Muscle of back (tissue), 11 donors: Measurements from ENCODE around the gene TSNAX. TPM values are rescaled to one million over a fixed set of nuclear protein-coding genes. Genes with fewer than 3 reads are reported as not detected.
"Not testable (repeated sequence)": the region's sequence is repeated elsewhere in the genome, so short reads cannot be mapped to it uniquely, and the experiment has no call there.

Experiments
- DNase-seq, 3 donors: peaks; one replicate each; pipeline versions ENCODE4 v3.0.0 to v3.0.0-alpha.2; 2013
- polyA plus RNA-seq, 10 donors: library from polyadenylated mRNA; unstranded; fragments of 120-200 nt; gene quantifications; one replicate each; pipeline ENCODE4 v1.2.1, GENCODE V29; 2013; ENCODE audit not compliant: insufficient read length in 10 of 10

TSNAX gene
- polyA plus RNA-seq, 10 donors = 25.0 to 42.8 (median 35.5) TPM

DNA sequence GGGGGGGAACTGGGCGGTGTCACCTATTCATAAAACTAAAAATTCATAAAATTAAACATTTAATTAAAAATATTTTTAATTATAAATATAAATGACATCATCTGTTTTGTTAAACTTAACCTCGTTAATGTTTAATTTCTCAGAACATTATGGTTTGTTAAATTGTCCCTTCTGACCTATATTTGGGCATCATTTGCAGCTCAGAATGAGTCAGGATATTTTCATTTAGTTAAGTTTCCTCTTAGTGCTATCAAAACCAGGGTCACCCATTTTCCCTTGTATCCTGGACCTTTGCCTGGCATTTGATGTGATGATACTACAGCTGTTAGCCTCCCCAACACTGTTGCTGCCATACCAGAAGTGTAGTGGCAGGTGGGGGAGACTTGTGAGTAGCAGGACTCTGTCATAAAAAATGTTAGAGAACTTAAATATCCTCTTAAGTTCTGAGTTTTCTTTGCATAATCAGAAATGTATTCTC is 30.3 kb downstream of the TSNAX start:
- no peak for DNase-seq

DNA sequence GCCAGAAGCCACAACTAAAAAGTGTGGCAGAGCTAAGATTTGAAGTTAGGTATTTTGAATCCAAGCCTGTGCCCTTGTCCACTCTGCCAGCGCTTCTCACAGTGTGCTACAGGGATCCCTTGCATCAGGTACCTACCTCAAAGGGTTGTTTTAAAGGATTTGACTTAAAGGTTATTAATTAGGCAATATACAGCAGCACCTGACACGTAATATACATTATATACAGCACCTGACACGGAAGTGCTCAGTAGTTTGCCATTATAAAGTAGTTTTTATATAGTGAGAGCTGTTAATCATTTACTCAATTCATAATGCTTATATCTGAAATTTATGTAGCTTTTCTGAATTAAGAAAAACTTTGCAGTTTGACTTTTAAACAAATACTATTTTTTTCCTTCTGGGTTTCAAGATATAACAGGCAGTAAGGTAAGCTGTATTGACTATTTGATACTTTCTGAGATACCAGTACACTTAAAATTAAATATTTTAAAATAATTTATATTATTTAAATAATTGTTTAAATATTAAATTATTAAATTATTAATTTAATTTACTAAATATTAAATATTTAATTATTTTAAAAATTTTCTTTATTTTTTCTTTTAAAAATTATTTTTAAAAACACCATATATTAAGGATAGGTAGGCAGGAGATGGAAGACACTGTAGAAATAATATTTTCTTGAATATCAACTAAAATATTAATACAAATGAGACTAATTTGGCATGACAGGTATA is 33.3 kb downstream of the TSNAX start:
- DNase-seq = no peak

DNA sequence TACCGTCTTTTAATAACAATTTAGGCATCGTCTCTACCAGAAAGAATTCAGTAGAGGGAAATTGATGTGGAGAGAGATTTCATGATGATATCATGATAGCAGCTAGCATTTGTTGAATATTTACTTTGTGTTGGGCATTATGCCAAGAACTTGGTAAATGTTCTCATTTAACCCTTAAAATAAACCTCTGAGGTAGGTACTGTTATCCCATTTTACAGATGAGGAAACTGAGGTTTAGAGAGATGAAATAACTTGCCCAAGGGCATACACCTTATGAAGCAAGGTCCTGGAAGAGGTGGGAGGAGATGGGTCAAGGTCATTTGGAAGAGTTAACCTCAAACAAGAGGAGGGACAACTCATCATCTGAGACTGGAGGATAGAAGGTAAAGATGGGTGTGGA is 34.8 kb downstream of the TSNAX start:
- DNase-seq = no peak

DNA sequence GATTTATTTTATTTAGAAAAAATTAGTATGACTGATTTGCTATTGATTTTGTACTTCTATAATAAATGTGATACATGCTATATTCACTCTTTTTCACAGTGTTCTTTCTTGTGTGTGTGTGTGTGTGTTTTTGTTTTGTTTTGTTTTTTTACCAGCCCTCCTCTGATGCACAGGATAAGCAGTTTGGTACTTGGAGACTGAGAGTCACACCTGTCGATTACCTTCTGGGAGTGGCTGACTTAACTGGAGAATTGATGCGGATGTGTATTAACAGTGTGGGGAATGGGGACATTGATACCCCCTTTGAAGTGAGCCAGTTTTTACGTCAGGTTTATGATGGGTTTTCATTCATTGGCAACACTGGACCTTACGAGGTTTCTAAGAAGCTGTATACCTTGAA is 35.9 kb downstream of the TSNAX start:
- no peak for DNase-seq

DNA sequence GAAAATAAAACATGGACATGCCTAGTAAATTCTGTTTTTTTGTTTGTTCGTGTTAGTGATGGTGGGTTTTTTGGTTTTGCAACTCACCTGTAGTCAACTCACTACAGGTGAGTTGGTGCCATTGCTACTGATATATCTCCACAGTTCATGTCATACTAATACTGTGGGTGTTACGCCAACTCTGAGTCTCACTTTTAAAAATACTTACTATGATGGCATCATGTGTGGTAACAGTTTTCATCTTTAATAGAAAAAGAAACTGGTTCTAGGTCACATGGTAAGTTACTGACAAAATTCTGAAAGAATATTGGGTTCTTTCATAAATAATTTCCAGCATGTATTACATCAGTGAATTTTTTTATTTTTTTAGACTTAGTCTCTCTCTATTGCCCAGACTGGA is 38.0 kb downstream of the TSNAX start:
- DNase-seq = no peak

DNA sequence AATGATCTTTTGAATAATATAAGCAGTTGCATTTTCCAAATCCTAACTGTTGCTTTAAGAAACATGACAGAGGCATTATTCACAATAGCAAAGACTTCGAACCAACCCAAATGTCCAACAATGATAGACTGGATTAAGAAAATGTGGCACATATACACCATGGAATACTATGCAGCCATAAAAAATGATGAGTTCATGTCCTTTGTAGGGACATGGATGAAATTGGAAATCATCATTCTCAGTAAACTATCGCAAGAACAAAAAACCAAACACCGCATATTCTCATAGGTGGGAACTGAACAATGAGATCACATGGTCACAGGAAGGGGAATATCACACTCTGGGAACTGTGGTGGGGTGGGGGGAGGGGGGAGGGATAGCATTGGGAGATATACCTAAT is 41.8 kb downstream of the TSNAX start:
- not testable (repeated sequence) for DNase-seq

DNA sequence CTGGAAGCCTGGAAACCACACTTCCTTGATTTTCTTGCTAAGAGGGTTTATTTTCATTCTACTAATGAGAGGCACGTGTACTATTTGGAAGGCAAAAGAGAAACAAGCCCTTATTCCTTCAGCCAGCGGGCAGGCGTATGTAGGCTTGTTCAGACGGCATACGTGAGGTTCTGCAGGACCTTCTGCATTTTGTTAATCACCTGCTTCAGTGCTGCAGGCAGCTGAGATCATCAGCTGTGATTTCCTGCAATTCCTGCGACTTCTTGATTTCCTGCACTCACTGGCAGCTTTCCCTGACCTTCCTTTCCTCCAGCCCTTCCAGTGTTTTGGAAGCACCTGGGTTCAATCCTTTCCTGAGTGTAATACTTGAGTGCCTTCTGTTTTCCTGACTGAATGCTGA is 43.4 kb downstream of the TSNAX start:
- peak in 1 of 3 donors; percentile 55 for DNase-seq

DNA sequence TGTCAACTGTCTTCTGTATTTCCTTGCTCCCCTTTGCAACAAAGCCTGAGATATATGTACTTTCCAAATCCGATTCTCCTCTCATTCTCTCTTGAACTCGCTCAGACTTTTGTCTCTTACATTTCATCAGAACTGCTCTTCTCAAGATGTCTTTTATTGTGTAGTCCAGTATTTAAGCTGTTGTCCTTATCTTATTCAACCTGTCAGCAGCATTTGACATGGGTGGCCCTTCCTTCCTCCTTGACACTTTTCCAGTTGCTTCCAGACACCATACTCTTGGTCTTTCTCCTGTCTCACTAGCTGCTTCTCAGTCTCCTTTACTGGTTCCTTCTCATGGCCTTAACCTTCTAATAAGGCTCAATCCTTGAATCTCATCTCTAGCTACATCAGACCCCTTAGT is 47.0 kb downstream of the TSNAX start:
- DNase-seq = no peak

DNA sequence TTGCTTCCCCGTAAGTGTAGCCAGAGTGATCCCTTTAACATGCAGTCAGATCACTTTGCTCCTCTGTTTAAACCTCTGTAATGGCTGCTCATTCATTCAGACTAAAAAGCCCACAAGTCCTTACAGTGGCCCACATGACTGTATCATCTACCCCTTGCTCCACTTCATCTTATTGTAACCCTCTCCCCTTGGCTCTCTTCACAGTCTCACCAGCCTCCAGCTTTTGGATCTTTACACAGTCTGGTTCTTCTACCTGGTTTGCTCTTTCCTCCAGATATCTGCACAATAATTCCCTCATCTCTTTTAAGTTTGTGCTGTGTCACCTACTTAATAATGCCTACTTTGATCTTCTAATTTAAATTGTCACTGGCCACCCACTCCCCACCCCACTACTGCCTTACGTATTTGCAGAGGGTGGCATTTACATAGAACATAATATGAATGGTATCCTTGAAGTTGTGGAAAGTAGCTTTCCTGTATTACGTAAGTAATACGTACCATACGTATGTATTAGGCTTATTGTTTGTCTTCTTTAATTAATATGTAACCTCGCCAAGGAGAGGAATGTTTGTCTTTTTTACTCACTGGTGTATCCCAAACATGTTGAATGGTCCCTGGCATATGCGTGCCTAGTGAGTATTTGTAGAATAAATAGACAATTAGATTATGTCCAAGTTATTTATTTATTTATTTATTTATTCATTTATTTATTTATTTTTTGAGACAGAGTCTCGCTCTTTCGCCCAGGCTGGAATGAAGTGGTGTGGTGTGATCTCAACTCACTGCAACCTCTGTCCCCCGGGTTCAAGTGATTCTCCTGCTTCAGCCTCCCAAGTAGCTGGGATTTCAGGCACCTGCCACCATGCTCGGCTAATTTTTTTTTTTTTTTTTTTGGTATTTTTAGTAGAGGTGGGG is 48.6 kb downstream of the TSNAX start:
- DNase-seq = no peak

DNA sequence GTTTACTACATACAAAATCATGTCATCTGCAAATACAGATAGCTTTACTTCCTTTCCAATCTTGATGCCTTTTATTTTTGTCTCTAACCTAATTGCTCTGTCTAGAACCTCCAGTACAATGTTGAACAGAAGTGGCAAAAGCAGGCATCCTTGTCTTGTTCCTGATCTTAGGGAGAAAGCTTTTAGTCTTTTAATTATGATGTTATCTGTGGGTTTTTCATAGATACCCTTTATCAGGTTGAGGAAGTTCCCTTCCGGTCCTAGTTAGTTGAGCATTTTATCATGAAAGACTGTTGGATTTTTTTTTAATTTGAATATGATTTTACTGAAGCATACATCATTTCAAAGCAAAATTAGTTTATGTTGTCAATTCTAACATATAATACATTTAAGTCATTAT is 52.4 kb downstream of the TSNAX start:
- DNase-seq = no peak

DNA sequence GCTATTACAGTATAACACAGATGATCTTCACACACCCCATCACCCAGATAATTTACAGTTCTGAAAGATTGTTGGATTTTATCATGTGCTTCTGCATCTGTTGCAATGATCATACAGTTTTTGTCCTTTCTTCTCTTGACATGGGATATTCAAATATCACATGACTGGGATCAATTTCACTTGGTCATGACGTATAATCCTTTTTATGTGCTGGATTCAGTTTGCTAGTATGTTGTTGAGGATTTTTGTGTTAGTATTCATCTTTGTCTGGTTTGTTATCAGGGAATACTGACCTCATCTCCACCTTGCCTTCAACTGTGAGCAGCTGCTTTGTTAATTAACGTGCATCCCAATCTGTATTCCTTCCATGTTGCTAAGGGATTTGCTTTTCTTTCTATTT is 53.4 kb downstream of the TSNAX start:
- DNase-seq = no peak

DNA sequence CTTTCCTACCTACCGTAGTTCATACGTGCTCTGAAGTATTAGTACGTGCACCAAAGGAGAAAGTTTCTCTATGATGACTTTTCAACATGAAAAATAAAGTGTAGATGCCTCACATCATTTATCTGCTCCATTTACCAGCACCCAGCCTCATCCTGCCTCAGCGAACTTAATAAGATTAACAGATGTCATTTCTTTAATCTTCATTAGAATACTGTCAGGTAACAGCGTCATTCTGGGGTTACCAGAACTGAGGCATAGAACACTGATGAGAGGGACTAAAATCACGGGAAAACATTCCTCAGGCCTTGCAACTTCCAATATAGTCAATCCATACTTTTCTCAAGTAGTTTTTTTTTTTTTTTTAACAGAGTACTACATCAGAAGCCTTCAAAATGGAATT is 54.9 kb downstream of the TSNAX start:
- DNase-seq = no peak

DNA sequence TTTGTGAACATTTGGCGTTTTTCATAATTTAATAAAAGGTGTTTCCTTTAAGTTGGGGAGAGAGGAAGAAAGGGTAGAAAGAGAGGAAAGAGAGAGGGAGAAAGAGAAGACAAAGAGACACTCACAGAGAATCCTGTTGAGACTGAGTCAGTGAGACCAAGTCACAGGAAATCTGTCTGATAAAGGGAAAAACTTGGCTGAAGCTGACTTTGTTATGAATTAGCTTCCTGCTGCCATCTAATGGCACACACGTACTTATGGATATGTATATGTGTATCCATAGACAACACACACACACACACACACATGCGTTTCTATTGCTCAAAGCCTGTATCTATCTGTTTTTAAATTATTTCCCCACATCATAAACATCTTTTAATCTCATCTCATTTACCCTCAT is 55.6 kb downstream of the TSNAX start:
- DNase-seq = peak in 1 of 3 donors; percentile 44

DNA sequence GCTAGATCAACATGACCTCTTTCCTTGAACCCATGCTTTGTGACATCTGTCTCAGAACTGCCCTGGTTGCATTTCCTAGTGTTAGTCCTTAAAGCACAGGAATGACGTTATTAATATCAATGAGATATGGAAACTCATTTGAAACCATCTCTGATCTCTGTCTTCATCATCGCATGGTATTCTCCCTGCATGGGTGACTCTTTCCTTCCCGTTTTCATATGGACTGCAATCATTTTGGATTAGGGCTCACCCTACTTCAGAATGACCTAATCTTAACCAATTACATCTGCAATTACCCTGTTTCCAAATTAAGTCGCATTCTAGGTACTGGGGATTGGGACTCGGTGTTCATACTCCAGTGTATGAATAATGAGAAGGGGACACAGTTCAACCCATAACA is 56.5 kb downstream of the TSNAX start:
- no peak for DNase-seq

DNA sequence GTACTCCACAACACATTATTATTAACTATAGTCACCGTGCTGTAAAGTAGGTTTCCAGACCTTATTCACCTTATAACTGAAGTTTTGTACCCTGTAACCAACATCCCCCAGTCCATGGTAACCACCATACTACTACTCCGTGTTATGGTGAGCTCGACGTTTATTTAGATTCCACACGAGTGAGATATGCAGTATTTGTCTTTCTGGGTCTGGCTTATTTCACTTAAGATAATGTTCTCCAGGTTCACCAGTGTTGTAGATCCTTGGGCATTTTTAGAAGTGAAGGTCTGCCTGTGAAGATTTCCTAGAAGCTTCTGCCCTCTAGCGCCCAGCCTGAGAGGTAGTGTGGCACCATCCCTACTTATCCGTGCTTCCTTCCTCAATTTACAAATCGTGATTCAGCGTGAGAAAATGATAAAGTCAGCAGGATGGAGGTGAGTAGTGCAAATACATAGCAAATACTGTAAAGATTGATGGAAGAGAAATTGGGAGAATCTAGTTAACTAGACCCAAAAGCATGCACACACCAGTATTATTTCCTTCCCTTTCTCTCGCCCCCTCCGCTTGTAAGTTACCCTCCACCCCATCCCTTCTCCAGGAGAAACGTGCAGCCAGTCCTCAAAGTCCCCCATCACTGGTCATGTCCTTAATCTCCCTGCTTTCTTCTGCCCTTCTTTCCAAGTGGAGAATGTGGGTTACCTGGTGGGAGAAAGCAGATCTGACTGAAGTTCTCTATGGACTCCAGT is 62.2 kb downstream of the TSNAX start:
- peak; percentile 47 to 63 (median 48) for DNase-seq

DNA sequence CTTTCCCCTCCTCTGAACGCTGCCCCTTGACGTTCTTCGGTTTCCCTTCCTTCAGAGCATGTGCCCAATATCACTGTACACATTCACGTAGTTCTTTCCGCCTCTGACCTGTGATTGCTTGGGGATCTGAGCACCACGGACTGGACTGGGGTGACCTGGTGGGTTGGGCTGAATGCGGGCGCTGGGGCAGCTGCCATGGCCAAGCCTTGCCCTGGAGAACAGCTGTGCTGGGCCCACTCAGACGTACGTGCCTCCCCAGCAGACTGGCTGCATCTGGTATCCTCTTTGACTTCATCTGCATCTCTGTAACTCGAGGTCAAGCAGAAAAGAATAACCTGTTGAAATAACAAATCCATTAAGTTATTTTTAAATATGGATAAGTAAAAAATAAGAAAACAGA is 63.0 kb downstream of the TSNAX start:
- DNase-seq = no peak

DNA sequence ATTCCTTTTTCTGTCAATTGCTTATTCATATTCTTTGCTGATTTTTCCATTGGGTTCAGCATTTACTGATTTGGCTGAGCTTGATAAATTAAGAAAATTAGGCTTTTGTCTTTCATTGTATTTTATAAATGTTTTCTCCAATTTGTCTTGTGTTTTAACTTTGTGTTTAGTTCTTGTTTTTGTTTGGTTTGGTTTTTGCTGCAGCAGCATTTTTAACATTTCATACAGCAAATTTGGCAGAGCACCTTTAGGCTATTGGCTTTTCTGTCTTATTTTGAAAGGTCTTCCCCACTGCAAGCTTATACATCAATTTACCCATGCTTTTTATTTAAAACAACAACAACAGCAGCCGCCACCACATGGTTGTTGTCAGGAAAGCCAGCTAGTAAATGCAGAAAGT is 64.3 kb downstream of the TSNAX start:
- no peak for DNase-seq

DNA sequence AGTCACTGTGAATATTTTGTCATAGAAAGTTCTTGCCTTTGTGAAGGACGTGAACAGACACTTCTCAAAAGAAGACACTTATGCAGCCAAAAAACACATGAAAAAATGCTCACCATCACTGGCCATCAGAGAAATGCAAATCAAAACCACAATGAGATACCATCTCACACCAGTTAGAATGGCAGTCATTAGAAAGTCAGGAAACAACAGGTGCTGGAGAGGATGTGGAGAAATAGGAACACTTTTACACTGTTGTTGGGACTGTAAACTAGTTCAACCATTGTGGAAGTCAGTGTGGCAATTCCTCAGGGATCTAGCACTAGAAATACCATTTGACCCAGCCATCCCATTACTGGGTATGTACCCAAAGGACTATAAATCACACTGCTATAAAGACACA is 64.8 kb downstream of the TSNAX start:
- not testable (repeated sequence) for DNase-seq

DNA sequence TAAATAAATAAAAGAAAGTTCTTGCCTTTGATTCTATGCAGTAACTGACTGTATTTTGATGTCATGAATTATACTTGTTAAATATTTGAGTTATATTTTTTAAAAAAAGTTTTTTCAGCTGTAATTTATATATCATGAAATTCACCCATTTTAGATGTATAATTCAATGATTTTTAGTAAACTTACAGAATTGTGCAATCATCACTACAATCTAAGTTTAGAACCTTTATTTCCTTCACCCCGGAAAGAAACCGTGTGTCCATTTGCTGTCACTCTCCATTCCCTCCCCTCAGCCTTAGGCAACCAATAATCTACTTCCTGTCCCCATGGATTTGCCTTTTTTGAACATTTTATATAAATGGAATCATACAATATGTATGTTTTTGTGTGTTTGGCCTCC is 65.7 kb downstream of the TSNAX start:
- DNase-seq = no peak

DNA sequence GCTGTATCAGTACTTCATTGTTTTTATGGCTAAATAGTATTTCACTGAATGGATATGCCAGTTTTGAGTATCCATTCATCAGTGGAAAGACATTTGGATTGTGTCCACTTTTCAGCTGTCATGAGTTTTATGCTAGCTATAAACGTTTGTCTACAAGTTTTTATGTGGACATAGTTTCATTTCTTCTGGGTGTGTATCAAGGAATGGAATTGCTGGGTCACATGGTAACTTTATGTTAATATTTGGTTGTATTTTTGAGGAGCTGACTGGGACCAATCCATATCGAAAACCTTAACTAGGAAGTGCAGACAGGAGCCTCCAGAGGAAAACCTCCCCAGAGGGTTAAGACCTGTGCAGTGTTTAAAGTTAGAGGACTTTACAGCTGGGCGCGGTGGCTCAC is 66.3 kb downstream of the TSNAX start:
- no peak for DNase-seq

DNA sequence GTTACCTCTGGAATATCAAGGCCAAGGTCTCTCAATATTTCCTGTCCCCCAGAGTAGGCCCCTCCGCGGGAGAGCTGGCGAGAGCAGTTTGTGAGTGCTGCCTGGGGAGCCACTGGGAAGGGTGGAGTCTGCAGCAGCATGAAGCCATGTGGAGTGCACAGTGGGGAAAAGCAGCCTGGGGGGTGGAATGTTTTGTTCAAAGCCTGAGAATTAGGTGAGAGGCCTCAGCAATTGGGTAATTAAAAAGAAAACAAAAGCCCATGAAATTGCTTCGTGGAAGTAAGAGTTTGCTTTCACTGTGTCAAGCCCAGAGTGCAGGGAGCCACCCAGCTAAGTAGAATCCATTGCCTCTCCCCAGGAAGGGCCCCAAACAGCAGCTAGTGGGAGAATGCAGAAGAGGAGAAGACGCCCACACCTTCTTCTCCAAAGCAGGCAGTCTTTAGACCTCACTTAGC is 67.9 kb downstream of the TSNAX start:
- no peak for DNase-seq

DNA sequence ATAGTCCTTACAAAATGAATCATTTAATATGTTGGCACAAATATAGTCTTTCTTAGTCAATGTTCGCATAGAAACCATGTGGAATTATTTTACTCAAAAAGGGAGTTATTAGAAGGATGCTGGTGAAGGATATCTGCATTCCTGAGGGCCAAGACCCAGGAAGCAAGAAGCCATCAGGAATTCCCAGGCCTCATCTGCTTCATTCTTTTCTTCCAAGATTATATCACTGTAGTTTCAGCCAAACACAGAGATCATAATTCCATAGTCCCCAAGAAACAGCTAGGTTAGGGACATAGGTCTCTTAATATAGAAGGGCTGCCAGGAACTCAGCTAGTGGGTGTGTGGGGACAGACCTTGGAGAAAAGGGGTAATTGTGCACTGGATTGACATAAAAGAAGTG is 69.5 kb downstream of the TSNAX start:
- no peak for DNase-seq
